ENCODE measurements around the gene NTM. TPM values are rescaled to one million over a fixed set of nuclear protein-coding genes. Genes with fewer than 3 reads are reported as not detected.

The NTM gene
- total RNA-seq, 2 donors from 2014 or later, result not detected

DNA sequence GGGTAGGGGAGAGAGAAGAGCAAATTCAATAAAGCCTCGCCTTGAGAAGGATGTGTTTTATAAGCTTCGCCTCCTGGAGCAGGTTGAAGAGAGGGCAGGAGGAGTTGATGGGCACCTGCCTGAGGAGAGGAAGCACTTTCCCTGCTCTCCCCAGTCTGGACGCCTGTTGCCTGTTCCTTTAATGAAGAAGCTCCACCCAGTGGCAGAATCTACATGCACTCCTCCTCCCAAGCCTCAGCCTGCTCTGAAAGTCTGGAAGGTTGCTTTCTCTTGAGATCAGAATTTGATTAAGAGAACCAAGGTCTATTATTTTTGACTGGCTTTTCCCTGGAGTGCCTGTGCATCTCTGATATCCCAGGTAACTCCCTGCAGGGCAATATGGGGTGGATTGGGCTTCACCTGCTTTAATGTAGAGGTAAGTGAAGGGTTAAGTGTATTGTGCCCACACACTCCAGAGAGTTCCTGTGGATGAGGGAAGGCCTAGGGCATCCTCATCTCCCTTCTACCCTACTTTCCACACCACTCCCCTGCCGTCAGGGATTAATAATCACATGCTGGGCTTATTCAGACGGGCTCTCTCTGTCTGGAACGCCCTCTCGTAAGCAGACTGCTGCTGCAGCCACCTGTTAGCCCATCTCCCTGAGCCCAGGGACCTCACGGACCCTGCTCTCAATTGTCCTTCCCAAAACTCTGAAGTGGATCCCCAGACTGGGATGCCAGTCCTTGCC lies 22.3 kb downstream of the NTM start:
- no peak for DNase-seq (ENCODE audit: low spot score)
- TF ChIP-seq, protein P1, sequence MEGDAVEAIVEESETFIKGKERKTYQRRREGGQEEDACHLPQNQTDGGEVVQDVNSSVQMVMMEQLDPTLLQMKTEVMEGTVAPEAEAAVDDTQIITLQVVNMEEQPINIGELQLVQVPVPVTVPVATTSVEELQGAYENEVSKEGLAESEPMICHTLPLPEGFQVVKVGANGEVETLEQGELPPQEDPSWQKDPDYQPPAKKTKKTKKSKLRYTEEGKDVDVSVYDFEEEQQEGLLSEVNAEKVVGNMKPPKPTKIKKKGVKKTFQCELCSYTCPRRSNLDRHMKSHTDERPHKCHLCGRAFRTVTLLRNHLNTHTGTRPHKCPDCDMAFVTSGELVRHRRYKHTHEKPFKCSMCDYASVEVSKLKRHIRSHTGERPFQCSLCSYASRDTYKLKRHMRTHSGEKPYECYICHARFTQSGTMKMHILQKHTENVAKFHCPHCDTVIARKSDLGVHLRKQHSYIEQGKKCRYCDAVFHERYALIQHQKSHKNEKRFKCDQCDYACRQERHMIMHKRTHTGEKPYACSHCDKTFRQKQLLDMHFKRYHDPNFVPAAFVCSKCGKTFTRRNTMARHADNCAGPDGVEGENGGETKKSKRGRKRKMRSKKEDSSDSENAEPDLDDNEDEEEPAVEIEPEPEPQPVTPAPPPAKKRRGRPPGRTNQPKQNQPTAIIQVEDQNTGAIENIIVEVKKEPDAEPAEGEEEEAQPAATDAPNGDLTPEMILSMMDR (IDR thresholded peaks at IDR 0.05), result no peak
- Histone ChIP-seq H3K27ac (no peak overlapping the region), H3K9me3 (no peaks in the 10 kb centered on the region), H3K27me3 (replicated peaks; ENCODE audit: insufficient read depth) (no peaks in the 10 kb centered on the region), H3K4me1 (ENCODE audit: control insufficient read depth in 1 of 2, low read depth in 2 of 2) (no peaks in the 10 kb centered on the region), H3K36me3 (no peaks in the 10 kb centered on the region), H3K4me3 (no peak overlapping the region)
- ATAC-seq (ENCODE audit: insufficient number of reproducible peaks, low FRiP score, low read depth), result no peak

DNA sequence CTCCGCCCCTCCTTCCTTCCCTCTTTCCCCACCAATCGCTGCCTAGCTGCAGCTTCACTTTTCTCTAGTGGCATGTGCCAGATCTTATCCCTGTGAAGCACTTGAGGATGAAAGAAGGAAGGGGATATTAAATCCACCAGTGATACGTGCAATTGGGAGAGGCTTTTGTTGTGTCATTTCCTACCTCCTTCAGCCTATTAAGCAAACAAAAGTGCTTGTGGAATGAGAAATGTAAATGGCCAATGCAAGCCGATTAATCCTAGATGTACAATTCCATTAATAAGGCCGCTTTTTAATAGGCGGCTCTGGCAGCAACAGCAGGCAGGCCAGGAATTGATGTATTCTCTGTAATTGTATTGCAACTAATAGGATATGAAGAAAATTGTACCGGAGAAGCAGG lies 23.3 kb downstream of the NTM start:
- H3K4me3 ChIP-seq, result no peak overlapping the region
- no peaks in the 10 kb centered on the region for H3K27me3 ChIP-seq (replicated peaks; ENCODE audit: insufficient read depth)
- ATAC-seq (ENCODE audit: insufficient number of reproducible peaks, low FRiP score, low read depth) (no peak), DNase-seq (ENCODE audit: low spot score) (no peak)
- H3K36me3 ChIP-seq, result no peaks in the 10 kb centered on the region
- no peak overlapping the region for H3K27ac ChIP-seq
- no peaks in the 10 kb centered on the region for H3K9me3 ChIP-seq
- no peaks in the 10 kb centered on the region for H3K4me1 ChIP-seq (ENCODE audit: control insufficient read depth in 1 of 2, low read depth in 2 of 2)
- TF ChIP-seq, protein P1 (IDR thresholded peaks at IDR 0.05), result no peak

DNA sequence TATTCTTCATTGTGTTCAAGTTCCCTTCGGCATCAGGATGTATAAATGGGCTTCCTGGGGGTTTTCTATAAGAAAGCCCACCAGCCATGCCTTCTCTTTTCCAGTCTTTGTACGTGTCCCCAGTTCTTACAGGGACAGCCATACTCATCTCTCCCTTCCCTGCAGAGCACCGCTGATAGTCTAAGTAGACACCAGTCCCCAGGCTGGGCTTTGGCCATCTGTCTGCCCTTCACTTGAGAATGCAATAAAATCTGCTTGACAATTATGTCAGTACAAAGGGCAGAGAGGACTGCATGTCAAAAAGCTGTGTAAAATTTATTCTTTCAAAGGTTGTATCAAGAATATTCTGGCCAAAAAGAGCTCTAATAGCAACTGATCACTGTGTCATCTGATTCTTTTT lies 27.3 kb downstream of the NTM start:
- Histone ChIP-seq H3K4me3 (no peak overlapping the region), H3K36me3 (no peaks in the 10 kb centered on the region), H3K4me1 (ENCODE audit: control insufficient read depth in 1 of 2, low read depth in 2 of 2) (no peaks in the 10 kb centered on the region), H3K9me3 (no peaks in the 10 kb centered on the region), H3K27ac (no peak overlapping the region), H3K27me3 (replicated peaks; ENCODE audit: insufficient read depth) (no peaks in the 10 kb centered on the region)
- ATAC-seq (ENCODE audit: insufficient number of reproducible peaks, low FRiP score, low read depth) (no peak), DNase-seq (ENCODE audit: low spot score) (no peak)
- TF ChIP-seq, protein P1 (IDR thresholded peaks at IDR 0.05), result no peak

DNA sequence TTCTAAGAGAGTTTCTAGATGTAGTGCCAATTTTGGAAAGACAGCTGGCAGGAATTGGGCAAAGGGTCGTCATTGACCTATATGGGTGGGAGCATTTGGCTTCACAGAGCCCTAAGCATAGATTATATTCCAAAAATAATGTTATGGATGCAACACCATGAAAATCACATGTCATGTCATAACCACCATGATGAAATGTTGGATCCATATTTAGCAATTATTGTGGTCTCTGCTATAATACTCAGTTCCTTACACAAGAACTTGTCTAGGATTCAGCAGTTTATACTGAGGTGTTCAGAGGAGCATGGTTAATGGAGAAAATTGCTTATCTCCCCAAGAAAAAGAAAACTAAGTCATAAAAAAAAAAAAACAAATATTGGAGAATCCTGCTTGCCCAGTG lies 31.6 kb downstream of the NTM start:
- DNase-seq (ENCODE audit: low spot score) (no peak), ATAC-seq (ENCODE audit: insufficient number of reproducible peaks, low FRiP score, low read depth) (no peak)
- Histone ChIP-seq H3K27me3 (replicated peaks; ENCODE audit: insufficient read depth) (no peaks in the 10 kb centered on the region), H3K36me3 (no peaks in the 10 kb centered on the region), H3K27ac (no peak overlapping the region), H3K9me3 (no peaks in the 10 kb centered on the region), H3K4me3 (no peak overlapping the region), H3K4me1 (ENCODE audit: control insufficient read depth in 1 of 2, low read depth in 2 of 2) (no peaks in the 10 kb centered on the region)
- TF ChIP-seq, protein P1 (IDR thresholded peaks at IDR 0.05), result no peak

DNA sequence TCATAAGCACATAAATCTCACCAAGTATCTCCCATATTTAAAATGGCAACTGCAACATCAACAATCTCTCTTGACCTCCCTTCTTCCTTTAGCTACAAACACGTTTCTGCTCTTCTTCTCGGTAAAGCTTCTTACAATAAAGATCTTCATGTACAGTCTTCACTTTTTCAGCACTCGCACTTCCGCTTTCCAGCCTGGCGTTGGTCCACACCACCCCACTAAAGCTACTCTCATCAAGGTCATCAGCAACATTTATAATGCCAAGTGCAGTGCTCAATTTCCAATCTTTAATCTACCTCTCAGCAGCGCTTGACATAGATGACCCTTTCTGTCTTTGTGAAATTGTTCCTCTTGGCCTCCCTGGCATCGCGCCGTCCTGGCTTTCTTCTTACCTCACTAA lies 33.6 kb downstream of the NTM start:
- no peak for ATAC-seq (ENCODE audit: insufficient number of reproducible peaks, low FRiP score, low read depth)

More for the DNA sequence above, 33.6 kb downstream of the NTM start:
- H3K9me3 ChIP-seq, result no peaks in the 10 kb centered on the region
- no peaks in the 10 kb centered on the region for H3K36me3 ChIP-seq
- no peaks in the 10 kb centered on the region for H3K4me1 ChIP-seq (ENCODE audit: control insufficient read depth in 1 of 2, low read depth in 2 of 2)
- DNase-seq (ENCODE audit: low spot score), result no peak
- H3K27ac ChIP-seq, result no peak overlapping the region
- no peaks in the 10 kb centered on the region for H3K27me3 ChIP-seq (replicated peaks; ENCODE audit: insufficient read depth)
- H3K4me3 ChIP-seq, result no peak overlapping the region
- TF ChIP-seq, protein P1 (IDR thresholded peaks at IDR 0.05), result no peak
